Muscle of leg (tissue), 11 donors: ENCODE measurements around the gene CUEDC1. TPM values are rescaled to one million over a fixed set of nuclear protein-coding genes. Genes with fewer than 3 reads are reported as not detected.

Source experiments
- DNase-seq: peaks from one replicate; pipeline ENCODE4 v3.0.0; 2013
- H3K27ac ChIP-seq: one replicate; pipeline ENCODE4 v1.5.1; 2013; ENCODE audit warnings: mild to moderate bottlenecking, low read length, control low read depth
- H3K27me3 ChIP-seq: one replicate; pipeline ENCODE4 v1.6.1; 2013; ENCODE audit warnings: low read length; ENCODE audit not compliant: control insufficient read depth, insufficient read depth
- H3K36me3 ChIP-seq: one replicate; pipeline ENCODE4 v1.6.1; 2013; ENCODE audit warnings: low read length; ENCODE audit not compliant: control insufficient read depth, insufficient read depth
- H3K4me1 ChIP-seq: one replicate; pipeline ENCODE4 v1.6.1; 2013; ENCODE audit warnings: low read length; ENCODE audit not compliant: control insufficient read depth, insufficient read depth
- H3K4me3 ChIP-seq: one replicate; pipeline ENCODE4 v1.5.1; 2013; ENCODE audit warnings: low read length, control low read depth
- H3K9me3 ChIP-seq: replicated peaks from 2 replicates; pipeline ENCODE4 v1.6.1; 2013; ENCODE audit warnings: low read depth, low read length; ENCODE audit not compliant: control insufficient read depth
- WGBS: methylation state at CpG from one replicate; pipeline ENCODE4 v1.1.5; 2013; ENCODE audit warnings: missing lambda C conversion rate; ENCODE audit not compliant: insufficient coverage; 5-methylcytosine and 5-hydroxymethylcytosine counted together
- polyA plus RNA-seq, 8 donors: library from polyadenylated mRNA; unstranded; fragments of 120-200 nt; gene quantifications; one replicate each; pipeline versions ENCODE4 v1.2.1 to v1.2.3, GENCODE V29; 2013; ENCODE audit warnings: inconsistent platforms in 1 of 8, low replicate concordance in 1 of 8; ENCODE audit not compliant: insufficient read length in 8 of 8, insufficient read depth in 1 of 8
- total RNA-seq: library from RNA; stranded (reverse); fragments of 120-200 nt; gene quantifications from one replicate; pipeline ENCODE4 v1.2.4, GENCODE V29; 2013

CUEDC1 gene
- total and polyA plus RNA-seq, 9 donors, result 13.2 to 59.3 (median 51.8) TPM

GRCh38 chr17:57833179-57833939 is 121.9 kb downstream of the CUEDC1 start:
- no peak overlapping the region for H3K27ac ChIP-seq
- H3K4me1 ChIP-seq, result peaks cover 10% of the 10 kb centered on the region
- no peaks in the 10 kb centered on the region for H3K9me3 ChIP-seq
- peak overlapping the region; percentile 28 for H3K4me3 ChIP-seq
- 4% methylated on average over 6 of the region's 13 CpGs for WGBS
- DNase-seq, result peak; percentile 83
- H3K27me3 ChIP-seq, result peaks cover 3% of the 10 kb centered on the region
- peaks cover 9% of the 10 kb centered on the region for H3K36me3 ChIP-seq

- DNase-seq, result no peak
- Histone ChIP-seq H3K27me3 (peaks cover 3% of the 10 kb centered on the region), H3K27ac (no peak overlapping the region), H3K9me3 (no peaks in the 10 kb centered on the region), H3K4me1 (peaks cover 10% of the 10 kb centered on the region), H3K36me3 (peaks cover 7% of the 10 kb centered on the region), H3K4me3 (peak overlapping the region; percentile 28)
- no CpG with 5 or more reads among the region's 12 CpGs for WGBS
These were observed 122.7 kb downstream of the CUEDC1 start for GRCh38 chr17:57832314-57833178.

- Histone ChIP-seq H3K36me3 (no peaks in the 10 kb centered on the region), H3K9me3 (no peaks in the 10 kb centered on the region), H3K4me3 (no peak overlapping the region), H3K4me1 (peaks cover 10% of the 10 kb centered on the region), H3K27ac (no peak overlapping the region), H3K27me3 (peaks cover 3% of the 10 kb centered on the region)
- DNase-seq, result no peak
- WGBS, result 72% methylated on average over 6 of the region's 7 CpGs
These were observed 124.3 kb downstream of the CUEDC1 start for GRCh38 chr17:57830880-57831279.

- 48% methylated on average over 3 of the region's 15 CpGs for WGBS
- Histone ChIP-seq H3K4me1 (no peaks in the 10 kb centered on the region), H3K27me3 (no peaks in the 10 kb centered on the region), H3K4me3 (no peak overlapping the region), H3K27ac (no peak overlapping the region), H3K36me3 (no peaks in the 10 kb centered on the region), H3K9me3 (no peaks in the 10 kb centered on the region)
- DNase-seq, result peak; percentile 41
These were observed 131.5 kb downstream of the CUEDC1 start for GRCh38 chr17:57823469-57824401.

GRCh38 chr17:57819867-57820266 is 135.3 kb downstream of the CUEDC1 start:
- Histone ChIP-seq H3K27me3 (peaks cover 3% of the 10 kb centered on the region), H3K36me3 (no peaks in the 10 kb centered on the region), H3K4me1 (no peaks in the 10 kb centered on the region), H3K27ac (no peak overlapping the region), H3K4me3 (no peak overlapping the region), H3K9me3 (no peaks in the 10 kb centered on the region)
- no peak for DNase-seq
- 83% methylated on average over 4 of the region's 5 CpGs for WGBS

GRCh38 chr17:57819285-57819684 is 135.9 kb downstream of the CUEDC1 start:
- no CpG with 5 or more reads among the region's 2 CpGs for WGBS
- DNase-seq, result no peak
- H3K4me1 ChIP-seq, result no peaks in the 10 kb centered on the region

DNA sequence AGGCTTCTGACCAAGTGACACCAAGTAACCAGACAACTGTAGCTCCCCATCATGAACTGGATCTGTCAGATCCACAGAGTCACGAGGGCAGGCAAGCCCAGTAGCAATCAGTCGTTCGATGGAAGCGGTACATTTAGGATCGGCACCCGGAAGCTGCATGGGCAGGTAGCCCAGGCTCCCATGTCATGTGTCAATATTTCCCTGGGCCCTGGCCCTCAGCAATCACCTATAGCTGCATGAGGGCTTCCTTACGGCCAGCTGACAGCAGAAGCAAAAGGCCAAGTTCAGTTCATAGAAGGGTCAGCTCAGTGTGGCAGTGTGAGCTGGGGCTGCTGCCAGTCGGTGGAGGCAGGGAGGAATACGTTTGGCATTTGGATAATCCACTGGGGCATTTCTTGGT is 137.1 kb downstream of the CUEDC1 start:
- no peaks in the 10 kb centered on the region for H3K36me3 ChIP-seq
- no peak overlapping the region for H3K4me3 ChIP-seq
- no peaks in the 10 kb centered on the region for H3K4me1 ChIP-seq
- H3K27ac ChIP-seq, result no peak overlapping the region
- DNase-seq, result no peak
- H3K27me3 ChIP-seq, result peaks cover 3% of the 10 kb centered on the region
- WGBS, result 80% methylated on average over 7 of the region's 9 CpGs
- H3K9me3 ChIP-seq, result no peaks in the 10 kb centered on the region

More at GRCh38 chr17:57819285-57819684, 135.9 kb downstream of the CUEDC1 start:
- Histone ChIP-seq H3K36me3 (no peaks in the 10 kb centered on the region), H3K27me3 (peaks cover 3% of the 10 kb centered on the region), H3K27ac (no peak overlapping the region), H3K9me3 (no peaks in the 10 kb centered on the region), H3K4me3 (no peak overlapping the region)

- no peak overlapping the region for H3K27ac ChIP-seq
- H3K27me3 ChIP-seq, result peaks cover 3% of the 10 kb centered on the region
- WGBS, result 100% methylated on average over 1 of the region's 4 CpGs
- H3K4me3 ChIP-seq, result no peak overlapping the region
- no peaks in the 10 kb centered on the region for H3K4me1 ChIP-seq
- no peaks in the 10 kb centered on the region for H3K36me3 ChIP-seq
- H3K9me3 ChIP-seq, result no peaks in the 10 kb centered on the region
- DNase-seq, result no peak
These were observed 137.9 kb downstream of the CUEDC1 start for GRCh38 chr17:57817299-57817698.

DNA sequence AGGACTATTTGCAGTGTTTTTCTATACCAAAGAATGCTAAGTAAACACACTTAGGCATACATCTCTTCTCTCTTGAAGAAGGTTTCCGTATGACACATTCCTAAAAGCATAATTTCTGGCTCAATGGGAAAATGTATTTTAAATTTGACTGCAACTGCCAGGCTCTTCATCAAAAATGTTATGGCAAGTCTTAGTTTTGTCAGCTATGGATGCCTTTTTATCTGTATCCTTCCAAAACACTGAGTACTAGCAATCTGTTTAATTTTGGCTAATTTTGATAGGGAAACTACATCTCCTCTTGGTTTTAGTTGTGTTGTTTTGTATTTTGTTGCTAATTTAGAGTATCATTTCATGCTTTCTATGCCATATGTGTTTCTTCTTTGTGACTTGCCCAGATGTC is 140.8 kb downstream of the CUEDC1 start:
- H3K27me3 ChIP-seq, result peaks cover 3% of the 10 kb centered on the region
- H3K9me3 ChIP-seq, result no peaks in the 10 kb centered on the region
- peaks cover 18% of the 10 kb centered on the region for H3K4me1 ChIP-seq
- no peak for DNase-seq
- no peaks in the 10 kb centered on the region for H3K36me3 ChIP-seq
- H3K4me3 ChIP-seq, result no peak overlapping the region
- H3K27ac ChIP-seq, result no peak overlapping the region
- WGBS, result no CpG with 5 or more reads among the region's 1 CpG
